K562 (cell line): ENCODE measurements around the gene CREG1.

Experiments
- POU5F1 ChIP-seq: fragments of 150-350 bp; IDR thresholded peaks from 2 replicates; pipeline ENCODE4 v1.6.1; 2014; ENCODE audit warnings: borderline replicate concordance, low read length, low read depth, mild to moderate bottlenecking; ENCODE audit not compliant: partially characterized antibody
- RAD21 ChIP-seq, 2 experiments: fragments of 250-450 bp in 1 of 2; fragments of 450-650 bp in 1 of 2; sonication (Bioruptor Pico) in 1 of 2; formaldehyde crosslinking in 1 of 2; IDR thresholded peaks in 1 of 2; conservative IDR thresholded peaks in 1 of 2; 2 replicates each; pipeline versions ENCODE4 v1.4.0 to v1.8.0; 2020 to 2022; ENCODE audit warnings: mild to moderate bottlenecking in 2 of 2, moderate library complexity in 1 of 2
- SIN3A ChIP-seq, 2 experiments: fragments of 150-350 bp in 1 of 2; IDR thresholded peaks; 2 replicates each; pipeline ENCODE4 v1.6.1; 2011 to 2016; ENCODE audit warnings: borderline replicate concordance in 2 of 2, low read depth in 2 of 2, low read length in 2 of 2, mild to moderate bottlenecking in 2 of 2, moderate library complexity in 2 of 2; ENCODE audit not compliant: control insufficient read depth in 1 of 2
- XRCC5 ChIP-seq: fragments of 200-400 bp; formaldehyde crosslinking; IDR thresholded peaks from 2 replicates; pipeline ENCODE4 v1.6.1; 2017; ENCODE audit warnings: low read depth, mild to moderate bottlenecking, low read length
- ZNF274 ChIP-seq: IDR thresholded peaks from 2 replicates; pipeline ENCODE4 v1.6.1; 2011; ENCODE audit warnings: low read depth, mild to moderate bottlenecking, low read length, moderate library complexity, borderline replicate concordance

- TF ChIP-seq XRCC5 = no peak
- TF ChIP-seq ZNF274 = no peak
- TF ChIP-seq RAD21 (CRISPR knock-in tag; conservative IDR thresholded peaks at IDR 0.05 in 1 of 2, IDR thresholded peaks at IDR 0.05 in 1 of 2) = no peak
- no peak for TF ChIP-seq SIN3A (IDR thresholded peaks at IDR 0.05; ENCODE audit: borderline replicate concordance in 2 of 2, control insufficient read depth in 1 of 2, low read depth in 2 of 2, low read length in 2 of 2)
- TF ChIP-seq POU5F1 = no peak
Observed at GRCh38 chr1:167543199-167543990, 10.2 kb downstream of the CREG1 start.
